Measurements from ENCODE around the gene PTPRU.

The PTPRU gene

DNA sequence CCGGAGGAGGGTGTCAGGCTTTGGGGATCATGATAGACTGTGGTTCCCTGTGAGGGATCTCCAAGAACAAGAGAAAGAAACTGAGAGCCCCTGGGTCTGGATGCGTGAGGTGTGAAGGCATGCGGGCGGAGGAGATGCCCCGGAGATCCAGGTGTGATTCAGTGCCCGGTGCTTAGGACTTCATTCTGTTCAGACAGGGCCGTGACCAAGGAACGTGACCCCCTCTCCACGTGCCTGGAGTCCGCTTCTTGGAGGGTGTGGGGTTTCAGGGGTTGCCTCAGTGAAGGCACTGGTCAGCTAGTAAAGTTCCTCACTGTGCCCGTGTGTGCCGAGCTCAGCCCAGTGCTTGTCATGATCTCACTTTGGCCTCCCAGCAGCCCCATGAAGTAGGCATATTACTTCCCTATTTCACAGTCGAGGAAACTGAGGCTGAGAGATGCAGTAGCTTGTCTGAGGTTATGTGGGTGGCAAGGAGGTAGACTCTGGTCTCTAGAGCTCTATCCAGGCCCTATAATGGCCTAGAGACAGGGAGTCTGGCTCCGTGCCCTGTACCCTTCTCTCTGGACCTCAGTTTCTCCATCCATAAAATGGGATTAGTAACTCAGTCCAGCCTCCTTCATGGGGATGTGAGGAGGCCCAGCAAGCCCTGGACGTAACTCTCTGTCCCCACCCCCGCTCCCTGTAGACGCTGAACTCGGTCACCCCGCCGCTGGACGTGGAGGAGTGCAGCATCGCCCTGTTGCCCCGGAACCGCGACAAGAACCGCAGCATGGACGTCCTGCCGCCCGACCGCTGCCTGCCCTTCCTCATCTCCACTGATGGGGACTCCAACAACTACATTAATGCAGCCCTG, 81.0 kb downstream of the PTPRU start:
- H3K4me3 ChIP-seq (ENCODE audit: insufficient read depth, low read depth, low read length): no peak overlapping the region
- H3K27me3 ChIP-seq (ENCODE audit: control insufficient read depth, insufficient read depth, low read length, poor library complexity, severe bottlenecking): no peaks in the 10 kb centered on the region
- peaks cover 11% of the 10 kb centered on the region for H3K36me3 ChIP-seq (ENCODE audit: control insufficient read depth, insufficient read depth, low read length)
- H3K9me3 ChIP-seq (ENCODE audit: control insufficient read depth, low read length): no peaks in the 10 kb centered on the region
- H3K27ac ChIP-seq (ENCODE audit: insufficient read depth, low read depth, low read length, poor library complexity, severe bottlenecking): no peak overlapping the region
- H3K4me1 ChIP-seq (ENCODE audit: control insufficient read depth, insufficient read depth, low read length): no peaks in the 10 kb centered on the region
- WGBS, 2 experiments: 95 to 96% methylated on average over 30 of the region's 30 CpGs

DNA sequence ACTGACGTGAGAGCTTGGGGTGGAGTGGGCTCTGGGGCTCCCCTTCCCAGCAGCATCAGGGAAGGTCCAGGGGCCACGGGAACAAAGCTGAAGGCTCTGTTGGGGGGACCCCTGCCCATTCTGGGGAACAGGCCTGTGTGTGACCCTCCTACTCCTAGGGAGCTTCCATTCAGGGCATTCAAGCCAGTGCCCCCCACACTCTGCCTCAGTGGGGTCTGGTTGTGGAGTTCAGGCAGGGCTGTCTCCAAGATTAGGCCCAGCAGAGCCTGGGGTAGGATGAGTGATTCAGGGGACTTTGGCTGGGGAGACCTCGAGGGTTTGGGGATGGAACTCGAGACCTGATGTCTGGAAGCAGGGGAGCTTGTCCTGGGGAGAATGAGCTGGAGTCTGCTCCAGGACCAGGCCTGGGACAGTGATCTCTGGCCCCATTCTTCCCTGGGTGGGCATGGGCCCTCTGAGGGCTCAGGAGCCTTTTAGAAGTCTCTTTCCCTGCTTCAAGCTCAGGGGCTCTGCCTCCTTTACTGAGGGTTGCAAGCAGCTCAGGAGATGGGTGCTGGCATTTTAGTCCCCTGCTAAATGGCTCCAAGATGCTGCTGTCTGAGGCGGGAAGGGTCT, 81.7 kb downstream of the PTPRU start:
- H3K27me3 ChIP-seq (ENCODE audit: control insufficient read depth, insufficient read depth, low read length, poor library complexity, severe bottlenecking): no peaks in the 10 kb centered on the region
- no peak overlapping the region for H3K27ac ChIP-seq (ENCODE audit: insufficient read depth, low read depth, low read length, poor library complexity, severe bottlenecking)
- 91 to 94% methylated on average over 5 of the region's 5 CpGs for WGBS, 2 experiments
- H3K36me3 ChIP-seq (ENCODE audit: control insufficient read depth, insufficient read depth, low read length): peaks cover 11% of the 10 kb centered on the region
- H3K4me1 ChIP-seq (ENCODE audit: control insufficient read depth, insufficient read depth, low read length): no peaks in the 10 kb centered on the region
- no peaks in the 10 kb centered on the region for H3K9me3 ChIP-seq (ENCODE audit: control insufficient read depth, low read length)
- H3K4me3 ChIP-seq (ENCODE audit: insufficient read depth, low read depth, low read length): no peak overlapping the region

DNA sequence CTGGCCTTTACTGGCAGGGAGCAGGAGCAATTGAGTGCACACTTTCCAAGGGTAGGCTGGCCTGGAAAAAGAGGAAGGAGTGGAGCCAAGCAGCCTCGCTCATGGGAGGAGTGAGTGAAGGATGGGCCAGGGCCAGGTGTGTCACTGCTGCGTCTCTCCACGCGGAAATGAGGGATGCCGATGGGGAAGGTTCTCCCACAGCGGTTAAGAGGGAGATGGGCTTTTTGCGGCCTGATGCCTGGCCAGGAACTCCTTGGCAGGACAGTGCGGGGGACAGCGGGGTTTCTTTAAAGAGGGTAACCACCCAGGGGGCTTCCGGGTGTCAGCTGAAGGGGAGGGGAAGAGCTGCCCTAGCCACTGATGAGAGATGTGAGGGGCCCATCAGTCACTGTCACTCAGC, 82.4 kb downstream of the PTPRU start:
- no peak overlapping the region for H3K27ac ChIP-seq (ENCODE audit: insufficient read depth, low read depth, low read length, poor library complexity, severe bottlenecking)
- no peak overlapping the region for H3K4me3 ChIP-seq (ENCODE audit: insufficient read depth, low read depth, low read length)
- H3K36me3 ChIP-seq (ENCODE audit: control insufficient read depth, insufficient read depth, low read length): peaks cover 11% of the 10 kb centered on the region
- H3K9me3 ChIP-seq (ENCODE audit: control insufficient read depth, low read length): no peaks in the 10 kb centered on the region
- H3K27me3 ChIP-seq (ENCODE audit: control insufficient read depth, insufficient read depth, low read length, poor library complexity, severe bottlenecking): no peaks in the 10 kb centered on the region
- 92 to 93% methylated on average over 10 of the region's 10 CpGs for WGBS, 2 experiments
- no peaks in the 10 kb centered on the region for H3K4me1 ChIP-seq (ENCODE audit: control insufficient read depth, insufficient read depth, low read length)

DNA sequence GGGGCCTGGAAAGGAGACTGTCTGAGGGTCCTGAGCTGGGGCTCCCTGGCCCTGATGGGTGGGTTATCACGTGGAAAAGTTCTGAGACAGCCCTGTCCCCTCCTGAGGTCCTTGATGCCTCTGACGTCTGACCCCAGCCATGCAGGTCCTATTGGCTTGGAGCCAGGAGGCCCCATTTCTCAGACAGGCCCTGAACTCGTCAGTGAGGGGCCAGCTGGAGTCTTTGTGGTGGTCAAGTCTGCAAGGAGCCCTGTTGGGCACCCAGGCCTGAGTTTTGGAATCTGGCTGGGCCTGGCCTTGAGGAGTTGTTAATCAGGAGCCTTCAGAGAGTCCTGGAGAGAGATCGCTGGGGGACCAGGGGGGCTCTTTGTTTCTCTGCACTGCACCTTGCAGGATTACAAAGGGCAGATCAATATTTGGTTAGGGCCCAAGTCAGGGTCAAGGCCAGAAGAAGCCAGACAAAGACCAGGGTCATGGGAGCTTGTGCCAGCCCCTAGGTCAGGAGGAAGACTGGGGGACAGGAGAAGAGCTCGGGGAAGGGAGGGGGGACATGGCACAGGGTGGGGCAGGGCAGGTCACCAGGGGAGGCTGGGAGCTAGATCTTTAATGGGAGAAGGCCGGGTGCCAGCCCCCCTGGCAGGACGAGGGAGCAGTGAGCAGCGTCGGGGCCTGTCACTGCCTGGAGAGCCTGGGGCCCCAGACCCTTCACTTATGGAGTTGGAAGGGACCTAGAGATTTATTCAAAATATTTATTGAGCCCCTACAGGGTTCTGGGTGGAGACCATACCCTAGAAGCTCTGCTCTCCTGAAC, 83.2 kb downstream of the PTPRU start:
- Histone ChIP-seq H3K27me3 (ENCODE audit: control insufficient read depth, insufficient read depth, low read length, poor library complexity, severe bottlenecking) (no peaks in the 10 kb centered on the region), H3K9me3 (ENCODE audit: control insufficient read depth, low read length) (no peaks in the 10 kb centered on the region), H3K4me1 (ENCODE audit: control insufficient read depth, insufficient read depth, low read length) (no peaks in the 10 kb centered on the region), H3K27ac (ENCODE audit: insufficient read depth, low read depth, low read length, poor library complexity, severe bottlenecking) (no peak overlapping the region), H3K36me3 (ENCODE audit: control insufficient read depth, insufficient read depth, low read length) (peaks cover 11% of the 10 kb centered on the region), H3K4me3 (ENCODE audit: insufficient read depth, low read depth, low read length) (no peak overlapping the region)
- 87 to 90% methylated on average over 9 of the region's 9 CpGs for WGBS, 2 experiments

DNA sequence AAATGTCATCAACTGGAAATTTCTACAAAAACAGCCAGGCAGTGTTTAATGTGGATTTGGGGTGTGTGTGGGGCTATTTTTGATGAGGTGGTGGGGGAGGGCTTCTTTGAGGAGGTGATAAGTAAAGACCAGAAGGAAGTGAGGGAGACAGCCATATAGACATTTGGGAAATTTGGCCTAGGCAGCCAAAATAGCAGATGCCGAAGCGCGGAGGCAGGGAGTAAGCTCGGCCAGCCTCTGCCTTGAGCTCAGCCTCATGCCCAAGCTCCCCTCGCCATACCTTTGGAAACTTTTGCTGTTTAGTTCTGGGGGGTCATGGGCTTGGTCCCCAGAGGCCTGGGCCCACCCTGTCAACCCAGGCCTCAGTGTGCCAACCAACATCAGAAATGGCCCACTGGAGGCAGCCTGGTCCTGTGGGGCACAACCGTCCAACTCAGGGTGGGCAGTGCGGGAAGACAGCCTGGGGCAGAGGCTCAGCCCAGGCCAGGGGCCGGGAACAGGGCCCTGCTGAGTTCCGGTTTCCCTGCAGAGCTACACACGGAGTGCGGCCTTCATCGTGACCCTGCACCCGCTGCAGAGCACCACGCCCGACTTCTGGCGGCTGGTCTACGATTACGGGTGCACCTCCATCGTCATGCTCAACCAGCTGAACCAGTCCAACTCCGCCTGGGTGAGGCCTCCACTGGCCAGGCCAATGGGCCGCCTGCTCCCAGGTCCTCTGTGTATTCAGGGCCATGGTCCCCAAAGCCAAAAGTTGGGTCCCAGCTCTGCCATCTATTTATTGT, 84.0 kb downstream of the PTPRU start:
- Histone ChIP-seq H3K36me3 (ENCODE audit: control insufficient read depth, insufficient read depth, low read length) (peaks cover 11% of the 10 kb centered on the region), H3K9me3 (ENCODE audit: control insufficient read depth, low read length) (no peaks in the 10 kb centered on the region), H3K4me3 (ENCODE audit: insufficient read depth, low read depth, low read length) (no peak overlapping the region), H3K4me1 (ENCODE audit: control insufficient read depth, insufficient read depth, low read length) (peaks cover 3% of the 10 kb centered on the region), H3K27ac (ENCODE audit: insufficient read depth, low read depth, low read length, poor library complexity, severe bottlenecking) (no peak overlapping the region), H3K27me3 (ENCODE audit: control insufficient read depth, insufficient read depth, low read length, poor library complexity, severe bottlenecking) (no peaks in the 10 kb centered on the region)
- whole genome bisulfite sequencing, 2 experiments: 96% methylated on average over 21 of the region's 21 CpGs

DNA sequence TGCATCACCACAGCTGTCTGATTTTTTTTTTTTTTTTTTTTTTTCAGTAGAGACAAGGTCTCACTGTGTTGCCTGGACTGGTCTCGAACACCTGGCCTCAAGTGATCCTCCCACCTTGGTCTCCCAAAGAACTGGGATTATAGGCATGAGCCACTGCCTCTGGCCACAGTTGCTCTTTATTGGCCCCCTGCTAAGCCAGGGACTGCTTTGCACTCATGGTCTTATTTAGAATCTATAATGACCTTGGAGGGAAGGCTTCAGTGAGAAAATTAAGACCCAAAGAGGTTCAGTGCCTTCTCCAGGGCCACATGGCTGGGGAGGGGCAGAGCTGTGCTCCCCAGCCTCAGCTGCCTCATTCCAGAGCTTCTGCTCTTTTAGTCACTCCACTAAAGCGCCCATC, 84.9 kb downstream of the PTPRU start:
- Histone ChIP-seq H3K27me3 (ENCODE audit: control insufficient read depth, insufficient read depth, low read length, poor library complexity, severe bottlenecking) (no peaks in the 10 kb centered on the region), H3K27ac (ENCODE audit: insufficient read depth, low read depth, low read length, poor library complexity, severe bottlenecking) (no peak overlapping the region), H3K36me3 (ENCODE audit: control insufficient read depth, insufficient read depth, low read length) (peaks cover 5% of the 10 kb centered on the region), H3K4me3 (ENCODE audit: insufficient read depth, low read depth, low read length) (no peak overlapping the region), H3K4me1 (ENCODE audit: control insufficient read depth, insufficient read depth, low read length) (peaks cover 7% of the 10 kb centered on the region), H3K9me3 (ENCODE audit: control insufficient read depth, low read length) (no peaks in the 10 kb centered on the region)
- 98 to 99% methylated on average over 2 of the region's 2 CpGs for whole genome bisulfite sequencing, 2 experiments

DNA sequence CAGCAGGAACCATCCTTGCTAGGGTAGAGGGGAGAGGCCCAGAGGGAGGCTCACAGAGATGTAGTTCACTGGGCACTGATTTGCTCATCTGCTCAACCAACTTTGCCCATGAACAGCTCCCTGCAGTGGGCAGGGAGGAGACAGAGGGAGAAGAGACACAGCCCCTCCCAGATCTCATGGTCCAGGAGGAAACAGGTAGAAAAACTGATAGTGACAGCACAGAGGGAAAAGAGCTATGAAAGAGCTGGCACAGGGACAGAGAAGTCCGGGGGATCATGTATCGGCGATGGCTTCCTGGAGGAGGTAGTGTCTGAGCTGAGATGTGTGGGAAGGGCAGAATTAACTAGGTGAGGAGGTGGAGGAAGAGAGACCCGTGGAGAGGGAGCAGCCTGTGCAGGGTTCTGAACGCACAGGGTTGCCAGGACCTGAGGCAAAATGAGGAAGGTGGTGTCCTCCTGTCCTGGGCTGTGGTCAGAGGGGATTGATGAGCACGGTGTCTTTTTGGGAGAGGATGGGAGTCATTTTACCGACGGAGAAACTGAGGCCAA, 85.9 kb downstream of the PTPRU start:
- Histone ChIP-seq H3K36me3 (ENCODE audit: control insufficient read depth, insufficient read depth, low read length) (peaks cover 5% of the 10 kb centered on the region), H3K27me3 (ENCODE audit: control insufficient read depth, insufficient read depth, low read length, poor library complexity, severe bottlenecking) (no peaks in the 10 kb centered on the region), H3K4me1 (ENCODE audit: control insufficient read depth, insufficient read depth, low read length) (peaks cover 7% of the 10 kb centered on the region), H3K27ac (ENCODE audit: insufficient read depth, low read depth, low read length, poor library complexity, severe bottlenecking) (no peak overlapping the region), H3K9me3 (ENCODE audit: control insufficient read depth, low read length) (no peaks in the 10 kb centered on the region), H3K4me3 (ENCODE audit: insufficient read depth, low read depth, low read length) (no peak overlapping the region)
- WGBS, 2 experiments: 84 to 88% methylated on average over 8 of the region's 8 CpGs

DNA sequence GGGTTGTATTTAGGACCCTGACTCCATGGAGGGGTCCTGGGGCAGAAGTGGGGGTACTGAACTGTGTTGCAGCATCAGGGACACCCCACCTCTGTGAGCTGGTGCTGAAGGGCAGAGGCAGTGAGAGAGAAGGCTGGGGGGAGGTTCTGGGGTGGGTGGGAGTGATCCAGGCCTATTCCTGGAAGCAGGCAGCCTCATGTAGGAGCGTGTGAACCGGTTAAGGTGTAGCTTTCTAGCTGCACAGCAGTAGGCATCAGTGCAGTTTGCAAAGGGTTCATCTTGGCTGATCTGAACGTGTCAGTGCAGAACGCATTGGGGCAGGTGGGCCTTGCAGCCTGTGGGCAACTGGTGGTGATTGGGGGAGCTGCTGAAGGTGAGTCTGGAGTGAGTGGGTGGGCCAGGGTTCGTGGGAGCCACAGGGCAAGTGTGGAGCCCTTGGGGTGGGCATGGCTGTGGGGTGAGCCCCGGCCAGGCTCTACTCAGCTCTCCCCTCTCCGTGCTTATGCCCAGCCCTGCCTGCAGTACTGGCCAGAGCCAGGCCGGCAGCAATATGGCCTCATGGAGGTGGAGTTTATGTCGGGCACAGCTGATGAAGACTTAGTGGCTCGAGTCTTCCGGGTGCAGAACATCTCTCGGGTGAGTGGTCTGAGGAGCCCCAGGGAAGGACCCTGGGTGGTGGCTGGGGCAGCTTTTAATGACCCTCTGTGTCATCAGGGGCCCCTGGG, 86.7 kb downstream of the PTPRU start:
- Histone ChIP-seq H3K27me3 (ENCODE audit: control insufficient read depth, insufficient read depth, low read length, poor library complexity, severe bottlenecking) (no peaks in the 10 kb centered on the region), H3K27ac (ENCODE audit: insufficient read depth, low read depth, low read length, poor library complexity, severe bottlenecking) (no peak overlapping the region), H3K4me1 (ENCODE audit: control insufficient read depth, insufficient read depth, low read length) (peaks cover 7% of the 10 kb centered on the region), H3K36me3 (ENCODE audit: control insufficient read depth, insufficient read depth, low read length) (peaks cover 5% of the 10 kb centered on the region), H3K9me3 (ENCODE audit: control insufficient read depth, low read length) (no peaks in the 10 kb centered on the region), H3K4me3 (ENCODE audit: insufficient read depth, low read depth, low read length) (no peak overlapping the region)
- WGBS, 2 experiments: 94% methylated on average over 12 of the region's 12 CpGs

DNA sequence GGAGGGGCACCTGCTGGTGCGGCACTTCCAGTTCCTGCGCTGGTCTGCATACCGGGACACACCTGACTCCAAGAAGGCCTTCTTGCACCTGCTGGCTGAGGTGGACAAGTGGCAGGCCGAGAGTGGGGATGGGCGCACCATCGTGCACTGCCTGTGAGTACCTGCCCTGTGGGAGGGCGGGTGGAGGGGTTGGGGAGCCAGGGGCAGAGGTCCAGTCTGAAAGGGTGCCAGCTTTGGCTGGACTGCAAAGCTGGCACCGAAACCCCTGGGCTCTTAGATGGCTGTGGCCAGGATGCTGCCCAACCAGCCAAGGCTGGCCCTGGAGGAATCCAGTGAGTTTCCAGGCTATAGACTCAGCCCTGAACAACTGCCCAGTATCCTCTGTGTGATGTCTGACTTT, 87.3 kb downstream of the PTPRU start:
- 96 to 99% methylated on average over 8 of the region's 8 CpGs for WGBS, 2 experiments
- Histone ChIP-seq H3K4me3 (ENCODE audit: insufficient read depth, low read depth, low read length) (no peak overlapping the region), H3K27me3 (ENCODE audit: control insufficient read depth, insufficient read depth, low read length, poor library complexity, severe bottlenecking) (no peaks in the 10 kb centered on the region), H3K9me3 (ENCODE audit: control insufficient read depth, low read length) (no peaks in the 10 kb centered on the region), H3K4me1 (ENCODE audit: control insufficient read depth, insufficient read depth, low read length) (peaks cover 7% of the 10 kb centered on the region), H3K27ac (ENCODE audit: insufficient read depth, low read depth, low read length, poor library complexity, severe bottlenecking) (no peak overlapping the region), H3K36me3 (ENCODE audit: control insufficient read depth, insufficient read depth, low read length) (no peaks in the 10 kb centered on the region)

All from ectodermal cell (in vitro differentiated cells).